Heart right ventricle (tissue), 16 donors: ENCODE measurements around the gene KCTD12. TPM values are rescaled to one million over a fixed set of nuclear protein-coding genes. Genes with fewer than 3 reads are reported as not detected.

Experiments used
- ATAC-seq, 8 donors: fragments of 200-7000 bp; cut with Tn5 transposase; one replicate each; pipeline ENCODE4 v1.9.1; 2020; ENCODE audit warnings: mild to moderate bottlenecking in 8 of 8, moderate library complexity in 8 of 8, moderate number of reproducible peaks in 1 of 8
- DNase-seq, 2 donors: peaks; one replicate each; pipeline ENCODE4 v3.0.0-alpha.2; 2020
- H3K27ac ChIP-seq, 10 donors: fragments of 200-600 bp; sonication (generic) in 2 of 10; one replicate each; pipeline versions ENCODE4 v1.5.0 to v1.8.0; 2020 to 2022; ENCODE audit warnings: mild to moderate bottlenecking in 3 of 10
- H3K27me3 ChIP-seq, 7 donors: fragments of 200-600 bp; one replicate each; pipeline ENCODE4 v1.8.0; 2021 to 2022; ENCODE audit warnings: mild to moderate bottlenecking in 2 of 7
- H3K36me3 ChIP-seq, 9 donors: fragments of 200-600 bp; sonication (generic) in 1 of 9; one replicate each; pipeline versions ENCODE4 v1.5.0 to v1.8.0; 2020 to 2022; ENCODE audit warnings: mild to moderate bottlenecking in 2 of 9
- H3K4me1 ChIP-seq, 9 donors: fragments of 200-600 bp; sonication (generic) in 1 of 9; one replicate each; pipeline versions ENCODE4 v1.5.0 to v1.8.0; 2020 to 2022; ENCODE audit warnings: mild to moderate bottlenecking in 4 of 9
- H3K4me3 ChIP-seq, 10 donors: fragments of 200-600 bp; sonication (generic) in 2 of 10; one replicate each; pipeline versions ENCODE4 v1.5.0 to v1.8.0; 2020 to 2022; ENCODE audit warnings: mild to moderate bottlenecking in 7 of 10, moderate library complexity in 2 of 10
- H3K9me3 ChIP-seq, 11 donors: fragments of 200-600 bp in 10 of 11; sonication (generic) in 2 of 11; one replicate each; pipeline versions ENCODE4 v1.5.0 to v1.8.0; 2013 to 2022; ENCODE audit warnings: mild to moderate bottlenecking in 2 of 11, control low read depth in 1 of 11, moderate library complexity in 1 of 11
- WGBS, 2 donors: extraction: QIAGEN DNeasy Blood & Tissue Kit; methylation state at CpG; one replicate each; pipeline ENCODE4 v1.1.7; 2013; ENCODE audit warnings: inconsistent platforms in 1 of 2; 5-methylcytosine and 5-hydroxymethylcytosine counted together
- intact Hi-C, 10 donors: fragments of 100-400 bp; cut with DNase I; formaldehyde crosslinking; loops; one replicate each; pipeline versions ENCODE4 v1.11.1 to v1.14.2; 2022
- polyA plus RNA-seq, 2 donors: library from polyadenylated mRNA; stranded (reverse); fragments of 200-250 nt; gene quantifications; one replicate each; pipeline ENCODE4 v1.2.3, GENCODE V29; 2013
- total RNA-seq, 10 donors: library from RNA; stranded (reverse); fragmentation: NEBNext Ultra II Directional in 3 of 10; extraction: Animal tissue kit (Norgen Biotek cat#: 25700) in 3 of 10; gene quantifications; one replicate each; pipeline versions ENCODE4 v1.2.1 to v1.2.4, GENCODE V29; 2021 to 2023
- TF ChIP-seq, protein P1 (sequence below), 9 donors: fragments of 200-600 bp; sonication (generic) in 2 of 9; IDR thresholded peaks; one replicate each; pipeline versions ENCODE4 v1.5.0 to v1.8.0; 2021 to 2022; ENCODE audit warnings: antibody characterized with exemption in 9 of 9, mild to moderate bottlenecking in 5 of 9, moderate library complexity in 1 of 9
- donor health status: Arrhythmogenic right ventricular cardiomyopathy.
- donor health status: ischemic (EF 13 %, LVEDD 7.1; RV severe dilation, severe dysfunction).
- donor health status: healthy with polysubstance abuse.
- donor health status: DM: no; HTN: yes; CAD: no.
- donor health status: DM: no; HTN: no; CAD: no.
- donor health status: ischemic (EF 25% LVEDD 6.9; RV normal size, moderate dysfunction).
- donor health status: ischemic (EF 25% LVEDD 5.7; RV mildly dilated, moderate dysfunction).
- donor health status: healthy.
- donor health status: DM: yes; HTN: yes; CAD: no.
- donor health status: Ischemic cardiomyopathy.
- donor health status: ischemic (EF 35%, LVEDD 5.7; RV mildly dilated, moderate dysfunction).
- donor health status: nonischemic (EF 11% LVEDD 7.7; RV severe dilation, severe dysfunction).
- donor health status: DM: yes; HTN: yes; CAD: no.
- donor health status: PGD.
- donor health status: ischemic (EF 29% LVEDD 5.4; RV normal size, mild dysfunction).
- donor health status: nonischemic (EF 23%, LVEDD 6.1; RV moderate dilation, normal function).

KCTD12 gene
- total and polyA plus RNA-seq, 12 donors, result 12.4 to 56.5 (median 32.4) TPM

DNA sequence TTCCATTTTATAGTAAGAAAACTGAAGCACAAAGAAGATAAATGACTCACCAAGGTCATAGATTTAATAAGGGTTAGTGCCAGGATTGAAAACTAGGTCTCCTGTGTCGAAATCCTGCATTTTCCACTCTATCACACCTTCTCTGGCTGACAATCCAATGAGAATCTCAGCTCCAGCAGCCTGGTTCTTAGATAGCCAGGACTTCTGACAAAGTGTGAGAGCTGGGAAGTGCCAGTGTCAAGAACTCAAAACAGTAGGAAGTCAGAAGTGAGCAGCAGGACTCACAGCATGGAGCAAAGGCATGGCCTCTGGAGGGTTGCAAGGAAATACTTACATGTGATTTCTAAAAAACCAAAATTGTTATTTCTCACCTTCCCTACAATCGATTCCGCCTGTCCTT is 24.3 kb downstream of the KCTD12 start:
- ATAC-seq (no peak), DNase-seq (no peak)
- H3K4me3 ChIP-seq, result no peak overlapping the region
- 68 to 75% methylated on average over 3 of the region's 3 CpGs for WGBS, 2 donors
- TF ChIP-seq, protein P1, sequence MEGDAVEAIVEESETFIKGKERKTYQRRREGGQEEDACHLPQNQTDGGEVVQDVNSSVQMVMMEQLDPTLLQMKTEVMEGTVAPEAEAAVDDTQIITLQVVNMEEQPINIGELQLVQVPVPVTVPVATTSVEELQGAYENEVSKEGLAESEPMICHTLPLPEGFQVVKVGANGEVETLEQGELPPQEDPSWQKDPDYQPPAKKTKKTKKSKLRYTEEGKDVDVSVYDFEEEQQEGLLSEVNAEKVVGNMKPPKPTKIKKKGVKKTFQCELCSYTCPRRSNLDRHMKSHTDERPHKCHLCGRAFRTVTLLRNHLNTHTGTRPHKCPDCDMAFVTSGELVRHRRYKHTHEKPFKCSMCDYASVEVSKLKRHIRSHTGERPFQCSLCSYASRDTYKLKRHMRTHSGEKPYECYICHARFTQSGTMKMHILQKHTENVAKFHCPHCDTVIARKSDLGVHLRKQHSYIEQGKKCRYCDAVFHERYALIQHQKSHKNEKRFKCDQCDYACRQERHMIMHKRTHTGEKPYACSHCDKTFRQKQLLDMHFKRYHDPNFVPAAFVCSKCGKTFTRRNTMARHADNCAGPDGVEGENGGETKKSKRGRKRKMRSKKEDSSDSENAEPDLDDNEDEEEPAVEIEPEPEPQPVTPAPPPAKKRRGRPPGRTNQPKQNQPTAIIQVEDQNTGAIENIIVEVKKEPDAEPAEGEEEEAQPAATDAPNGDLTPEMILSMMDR (IDR thresholded peaks at IDR 0.05), result no peak
- H3K36me3 ChIP-seq, result no peaks in the 10 kb centered on the region
- H3K27ac ChIP-seq, result no peak overlapping the region
- H3K4me1 ChIP-seq, result peaks cover 0 to 4% (median 0%) of the 10 kb centered on the region in 9 donors
- intact Hi-C loops, result no loop called here
- H3K27me3 ChIP-seq, result no peaks in the 10 kb centered on the region
- H3K9me3 ChIP-seq, result peaks cover 0 to 6% (median 0%) of the 10 kb centered on the region in 11 donors

GRCh38 chr13:76860706-76861105 is 25.5 kb downstream of the KCTD12 start:
- TF ChIP-seq, protein P1 (IDR thresholded peaks at IDR 0.05), result no peak
- Histone ChIP-seq H3K27ac (no peak overlapping the region), H3K9me3 (peaks cover 0 to 6% (median 0%) of the 10 kb centered on the region in 11 donors), H3K36me3 (no peaks in the 10 kb centered on the region), H3K27me3 (no peaks in the 10 kb centered on the region), H3K4me3 (no peak overlapping the region), H3K4me1 (peaks cover 0 to 8% (median 0%) of the 10 kb centered on the region in 9 donors)
- intact Hi-C loops, result no loop called here
- 94 to 97% methylated on average over 2 of the region's 2 CpGs for WGBS, 2 donors
- ATAC-seq, result no peak
- DNase-seq, result no peak

GRCh38 chr13:76854894-76855293 is 31.3 kb downstream of the KCTD12 start:
- ATAC-seq, result no peak
- H3K36me3 ChIP-seq, result no peaks in the 10 kb centered on the region
- intact Hi-C loops, result no loop called here
- H3K27me3 ChIP-seq, result no peaks in the 10 kb centered on the region
- TF ChIP-seq, protein P1 (IDR thresholded peaks at IDR 0.05), result no peak
- no peak overlapping the region for H3K27ac ChIP-seq
- H3K4me3 ChIP-seq, result no peak overlapping the region
- peaks cover 0 to 15% (median 0%) of the 10 kb centered on the region in 9 donors for H3K4me1 ChIP-seq
- peaks cover 0 to 6% (median 0%) of the 10 kb centered on the region in 11 donors for H3K9me3 ChIP-seq
- DNase-seq, result no peak
- WGBS, 2 donors, result 95 to 97% methylated on average over 1 of the region's 1 CpG

DNA sequence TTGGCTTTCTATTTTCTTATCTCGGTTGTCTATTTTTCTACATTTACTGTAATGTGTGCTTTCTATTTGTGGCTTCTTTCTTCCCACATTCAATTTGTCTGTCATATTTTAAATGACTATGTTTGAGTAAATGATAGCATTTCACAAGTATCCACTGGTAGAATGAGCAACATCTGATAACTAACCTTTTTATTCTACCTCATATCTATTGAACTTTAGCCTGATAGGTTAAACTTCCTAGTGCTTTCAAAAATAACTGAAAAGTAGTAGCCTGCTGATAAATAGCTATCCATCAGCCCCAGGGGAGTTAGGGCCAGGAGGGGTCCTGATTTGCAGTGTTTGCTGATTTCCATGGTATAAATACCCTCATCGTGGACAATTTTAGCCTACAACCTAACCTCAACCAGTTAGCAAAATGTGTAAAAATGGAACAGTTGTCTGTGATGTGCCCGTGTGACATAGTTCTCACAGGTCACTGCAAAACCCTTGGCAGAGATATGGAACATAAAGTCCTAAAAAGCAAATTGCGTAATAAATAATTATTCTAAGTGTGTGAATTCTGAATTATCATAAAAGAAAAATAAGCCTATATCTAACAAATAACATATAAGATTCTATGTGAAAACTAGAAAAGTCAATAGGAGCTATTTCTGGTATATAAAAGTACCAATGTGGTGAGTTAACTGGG is 32.1 kb downstream of the KCTD12 start:
- WGBS, 2 donors, result 76 to 77% methylated on average over 4 of the region's 4 CpGs
- ATAC-seq, result no peak

More for the DNA sequence above, 32.1 kb downstream of the KCTD12 start:
- peaks cover 0 to under 1% (median 0%) of the 10 kb centered on the region in 11 donors for H3K9me3 ChIP-seq
- DNase-seq, result no peak
- no peaks in the 10 kb centered on the region for H3K36me3 ChIP-seq
- H3K27me3 ChIP-seq, result no peaks in the 10 kb centered on the region
- intact Hi-C loops, result no loop called here
- TF ChIP-seq, protein P1 (IDR thresholded peaks at IDR 0.05), result no peak
- no peak overlapping the region for H3K27ac ChIP-seq
- peaks cover 0 to 15% (median 0%) of the 10 kb centered on the region in 9 donors for H3K4me1 ChIP-seq
- no peak overlapping the region for H3K4me3 ChIP-seq
